ENCODE measurements around the gene MPZL2. TPM values are rescaled to one million over a fixed set of nuclear protein-coding genes. Genes with fewer than 3 reads are reported as not detected.

Gene MPZL2
- total RNA-seq, 4 donors from 2014 or later = 249 to 491 (median 352) TPM

DNA sequence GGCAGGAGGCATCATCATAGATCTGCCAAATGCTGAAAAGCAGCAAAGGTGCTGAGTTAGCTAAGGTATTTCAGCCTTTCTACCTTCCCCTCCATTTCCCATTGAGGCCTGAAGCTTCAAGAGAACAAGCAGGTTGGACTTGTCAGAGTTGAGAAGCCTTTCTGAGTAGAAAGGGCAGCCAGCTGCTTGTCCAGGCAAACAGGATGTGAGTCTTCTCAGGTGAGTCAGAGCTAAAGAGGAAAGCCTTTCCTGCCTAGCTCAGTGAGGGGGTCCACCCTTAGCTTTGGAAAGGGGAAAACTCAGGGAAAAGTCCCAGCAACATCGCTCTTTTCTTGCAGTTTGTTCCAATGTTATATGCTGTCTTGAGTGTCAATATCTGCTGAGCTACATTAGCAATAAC, 13.2 kb upstream of the MPZL2 start:
- H3K36me3 ChIP-seq = no peaks in the 10 kb centered on the region
- H3K4me1 ChIP-seq = peaks cover 20 to 74% (median 38%) of the 10 kb centered on the region in 3 donors
- H3K9me3 ChIP-seq = no peaks in the 10 kb centered on the region
- intact Hi-C loops (cut with DNase I) = no loop called here
- H3K27me3 ChIP-seq = peaks cover 0 to 7% (median 0%) of the 10 kb centered on the region in 4 donors
- TF ChIP-seq, protein P1, sequence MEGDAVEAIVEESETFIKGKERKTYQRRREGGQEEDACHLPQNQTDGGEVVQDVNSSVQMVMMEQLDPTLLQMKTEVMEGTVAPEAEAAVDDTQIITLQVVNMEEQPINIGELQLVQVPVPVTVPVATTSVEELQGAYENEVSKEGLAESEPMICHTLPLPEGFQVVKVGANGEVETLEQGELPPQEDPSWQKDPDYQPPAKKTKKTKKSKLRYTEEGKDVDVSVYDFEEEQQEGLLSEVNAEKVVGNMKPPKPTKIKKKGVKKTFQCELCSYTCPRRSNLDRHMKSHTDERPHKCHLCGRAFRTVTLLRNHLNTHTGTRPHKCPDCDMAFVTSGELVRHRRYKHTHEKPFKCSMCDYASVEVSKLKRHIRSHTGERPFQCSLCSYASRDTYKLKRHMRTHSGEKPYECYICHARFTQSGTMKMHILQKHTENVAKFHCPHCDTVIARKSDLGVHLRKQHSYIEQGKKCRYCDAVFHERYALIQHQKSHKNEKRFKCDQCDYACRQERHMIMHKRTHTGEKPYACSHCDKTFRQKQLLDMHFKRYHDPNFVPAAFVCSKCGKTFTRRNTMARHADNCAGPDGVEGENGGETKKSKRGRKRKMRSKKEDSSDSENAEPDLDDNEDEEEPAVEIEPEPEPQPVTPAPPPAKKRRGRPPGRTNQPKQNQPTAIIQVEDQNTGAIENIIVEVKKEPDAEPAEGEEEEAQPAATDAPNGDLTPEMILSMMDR (IDR thresholded peaks at IDR 0.05) = no peak
- peak in 1 of 4 donors; percentile 29 for TF ChIP-seq POLR2A (IDR thresholded peaks at IDR 0.05)
- DNase-seq = no peak
- H3K27ac ChIP-seq = peak overlapping the region; percentile 84 to 90 (median 88)
- 10 to 31% methylated on average over 1 of the region's 1 CpG for WGBS, 2 donors
- peak overlapping the region in 1 of 4 donors; percentile 1 for H3K4me3 ChIP-seq

DNA sequence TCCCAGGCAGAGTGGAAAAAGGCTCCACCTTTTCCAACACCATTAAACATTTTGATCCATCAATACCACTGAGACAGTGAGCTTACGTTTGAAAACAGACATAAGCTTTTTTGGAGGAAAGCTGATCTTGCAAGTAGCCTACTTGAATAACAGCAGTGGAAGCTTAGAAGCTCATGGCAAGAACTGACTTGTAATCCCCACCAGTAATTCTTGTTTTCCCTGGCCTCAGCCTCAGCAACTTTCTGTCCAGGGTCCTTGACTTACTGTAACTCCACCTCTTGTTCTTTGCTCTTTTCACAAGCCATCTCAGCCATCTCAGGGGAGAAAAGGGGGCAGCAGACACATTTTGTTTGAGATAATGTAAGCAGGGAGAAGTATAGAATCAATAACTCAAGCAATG, 12.3 kb upstream of the MPZL2 start:
- H3K4me3 ChIP-seq = peak overlapping the region in 1 of 4 donors; percentile 5
- 23 to 25% methylated on average over 1 of the region's 1 CpG for WGBS, 2 donors
- H3K27ac ChIP-seq = peak overlapping the region; percentile 84 to 90 (median 88)
- H3K36me3 ChIP-seq = no peaks in the 10 kb centered on the region
- H3K27me3 ChIP-seq = peaks cover 0 to 7% (median 0%) of the 10 kb centered on the region in 4 donors
- no peak for TF ChIP-seq POLR2A (IDR thresholded peaks at IDR 0.05)
- TF ChIP-seq, protein P1 (IDR thresholded peaks at IDR 0.05) = no peak
- DNase-seq = no peak
- intact Hi-C loops (cut with DNase I) = no loop called here
- H3K9me3 ChIP-seq = no peaks in the 10 kb centered on the region
- H3K4me1 ChIP-seq = peaks cover 20 to 72% (median 38%) of the 10 kb centered on the region in 3 donors

DNA sequence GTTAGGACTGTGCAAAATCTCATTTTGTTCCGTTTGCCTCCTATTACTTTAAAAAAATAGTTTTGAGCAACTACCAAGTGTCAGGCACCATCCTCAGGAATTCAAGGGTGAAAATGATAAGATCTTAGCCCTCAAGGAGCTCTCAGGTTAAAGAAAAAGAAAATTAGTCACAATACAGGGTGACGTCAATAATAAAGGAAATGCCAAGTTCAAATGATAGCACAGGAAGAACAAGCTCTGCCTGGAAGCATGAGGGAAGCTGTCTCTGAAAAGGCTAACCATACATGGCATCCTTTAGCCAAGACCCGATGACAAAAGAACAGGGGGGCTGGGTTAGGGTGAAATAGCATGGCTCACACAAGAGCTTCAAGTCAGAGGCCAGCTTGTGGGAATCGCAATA, 11.1 kb upstream of the MPZL2 start:
- TF ChIP-seq, protein P1 (IDR thresholded peaks at IDR 0.05) = no peak
- TF ChIP-seq POLR2A (IDR thresholded peaks at IDR 0.05) = no peak
- H3K9me3 ChIP-seq = no peaks in the 10 kb centered on the region
- DNase-seq = no peak
- H3K4me1 ChIP-seq = peaks cover 20 to 60% (median 34%) of the 10 kb centered on the region in 3 donors
- peak overlapping the region; percentile 84 to 90 (median 88) for H3K27ac ChIP-seq
- WGBS, 2 donors = 42 to 45% methylated on average over 4 of the region's 4 CpGs
- H3K36me3 ChIP-seq = no peaks in the 10 kb centered on the region
- intact Hi-C loops (cut with DNase I) = no loop called here
- no peak overlapping the region for H3K4me3 ChIP-seq
- H3K27me3 ChIP-seq = peaks cover 0 to 7% (median 0%) of the 10 kb centered on the region in 4 donors

DNA sequence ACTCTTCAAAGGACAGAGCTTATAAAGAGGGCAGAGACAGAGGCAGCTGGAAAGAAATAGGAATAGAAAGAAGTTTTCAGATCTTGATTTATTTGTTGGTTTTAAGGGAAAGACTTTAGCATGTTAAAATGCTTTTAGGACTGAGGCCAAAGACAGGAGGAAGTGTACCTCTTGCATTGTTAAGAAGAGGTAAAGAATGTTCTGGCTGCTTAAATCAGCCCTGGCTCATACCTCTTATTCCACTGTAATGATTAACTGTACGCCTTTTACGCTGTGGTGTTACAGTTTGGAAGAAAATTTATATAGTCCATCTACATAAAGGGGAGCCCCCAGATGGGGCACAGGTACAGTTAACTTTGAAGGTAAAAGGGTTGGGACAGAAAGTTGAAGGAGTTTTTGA, 10.1 kb upstream of the MPZL2 start:
- Histone ChIP-seq H3K4me1 (peaks cover 20 to 56% (median 34%) of the 10 kb centered on the region in 3 donors), H3K36me3 (no peaks in the 10 kb centered on the region), H3K27ac (peak overlapping the region; percentile 73 to 90 (median 88)), H3K27me3 (peaks cover 0 to 7% (median 0%) of the 10 kb centered on the region in 4 donors), H3K4me3 (no peak overlapping the region), H3K9me3 (no peaks in the 10 kb centered on the region)
- 24 to 66% methylated on average over 2 of the region's 2 CpGs for WGBS, 2 donors
- no peak for DNase-seq
- intact Hi-C loops (cut with DNase I) = no loop called here
- no peak for TF ChIP-seq POLR2A (IDR thresholded peaks at IDR 0.05)
- TF ChIP-seq, protein P1 (IDR thresholded peaks at IDR 0.05) = no peak

DNA sequence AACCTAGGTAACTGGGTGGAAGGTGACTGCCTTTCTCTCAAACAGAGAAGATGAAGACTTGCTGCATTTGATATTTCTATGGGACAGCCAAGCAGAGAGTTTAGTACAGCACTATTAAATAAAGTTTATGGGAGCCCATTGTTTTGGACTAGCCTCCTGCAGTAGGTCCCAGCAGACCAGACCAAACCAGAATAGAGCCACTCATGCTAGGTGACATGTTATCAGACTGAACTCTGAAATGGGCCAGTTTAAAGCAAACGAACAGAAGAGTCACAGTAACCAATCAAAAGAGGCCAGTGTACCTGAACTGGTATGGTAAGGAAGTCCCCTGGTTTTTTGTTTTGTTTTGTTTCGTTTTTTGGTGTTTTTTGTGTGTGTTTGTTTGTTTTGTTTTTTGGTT, 7.9 kb upstream of the MPZL2 start:
- no peaks in the 10 kb centered on the region for H3K36me3 ChIP-seq
- intact Hi-C loops (cut with DNase I) = no loop called here
- H3K4me1 ChIP-seq = peaks cover 20 to 55% (median 27%) of the 10 kb centered on the region in 3 donors
- TF ChIP-seq, protein P1 (IDR thresholded peaks at IDR 0.05) = no peak
- TF ChIP-seq POLR2A (IDR thresholded peaks at IDR 0.05) = no peak
- H3K27ac ChIP-seq = no peak overlapping the region
- no peak for DNase-seq
- 59 to 73% methylated on average over 2 of the region's 2 CpGs for WGBS, 2 donors
- peaks cover 0 to 7% (median 0%) of the 10 kb centered on the region in 4 donors for H3K27me3 ChIP-seq
- no peaks in the 10 kb centered on the region for H3K9me3 ChIP-seq
- H3K4me3 ChIP-seq = no peak overlapping the region

Data from esophagus squamous epithelium (tissue), 5 donors.